Urothelium cell line (cell line): ENCODE measurements around the gene CYB5A.
A peak's percentile ranks its signal among the peaks of the same experiment; 100 is the strongest.

Source experiments
- DNase-seq: peaks from one replicate; pipeline ENCODE4 v3.0.0; 2011; ENCODE audit warnings: low spot score, mixed read lengths
- FAIRE-seq: peaks from 2 replicates; lab custom pipeline; 2011; peaks lifted over from hg19 to GRCh38; lab: Jason Lieb, UNC

CYB5A gene

DNA sequence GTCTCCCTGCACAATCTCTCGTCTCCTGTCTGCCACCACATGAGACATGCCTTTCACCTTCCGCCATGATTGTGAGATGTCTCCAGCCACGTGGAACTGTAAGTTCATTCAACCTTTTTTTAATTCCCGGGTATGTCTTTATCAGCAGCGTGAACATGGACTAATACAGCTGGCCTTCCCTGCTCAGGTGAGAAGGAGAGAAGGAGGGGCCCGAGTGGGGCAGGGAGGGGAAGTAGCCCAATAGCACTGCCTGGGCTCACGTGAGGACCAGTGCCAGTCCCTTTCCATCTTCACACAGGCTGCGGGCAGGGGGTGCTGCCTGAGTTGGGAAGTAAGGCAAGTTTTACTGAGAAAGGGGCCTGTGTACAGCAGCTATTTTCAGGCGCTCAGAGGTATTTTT, 70.7 kb downstream of the CYB5A start:
- DNase-seq (no peak), FAIRE-seq (no peak)

GRCh38 chr18:74219056-74219455, 72.7 kb downstream of the CYB5A start:
- FAIRE-seq = no peak

GRCh38 chr18:74217476-74218143, 74.2 kb downstream of the CYB5A start:
- FAIRE-seq = no peak
- no peak for DNase-seq

More at GRCh38 chr18:74219056-74219455, 72.7 kb downstream of the CYB5A start:
- peak; percentile 21 for DNase-seq

- no peak for DNase-seq
- no peak for FAIRE-seq
Observed at GRCh38 chr18:74216661-74217110, 75.1 kb downstream of the CYB5A start.

- DNase-seq = no peak
- FAIRE-seq = no peak
Observed at GRCh38 chr18:74215863-74216262, 75.9 kb downstream of the CYB5A start.

GRCh38 chr18:74213429-74213828, 78.3 kb downstream of the CYB5A start:
- FAIRE-seq (no peak), DNase-seq (no peak)

- DNase-seq = no peak
Observed at GRCh38 chr18:74204526-74205152, 87.1 kb downstream of the CYB5A start.

GRCh38 chr18:74203811-74204210, 88.0 kb downstream of the CYB5A start:
- no peak for FAIRE-seq
- no peak for DNase-seq

More at GRCh38 chr18:74204526-74205152, 87.1 kb downstream of the CYB5A start:
- peak; percentile 100 for FAIRE-seq
